ENCODE measurements around the gene NKG7.

The NKG7 gene

DNA sequence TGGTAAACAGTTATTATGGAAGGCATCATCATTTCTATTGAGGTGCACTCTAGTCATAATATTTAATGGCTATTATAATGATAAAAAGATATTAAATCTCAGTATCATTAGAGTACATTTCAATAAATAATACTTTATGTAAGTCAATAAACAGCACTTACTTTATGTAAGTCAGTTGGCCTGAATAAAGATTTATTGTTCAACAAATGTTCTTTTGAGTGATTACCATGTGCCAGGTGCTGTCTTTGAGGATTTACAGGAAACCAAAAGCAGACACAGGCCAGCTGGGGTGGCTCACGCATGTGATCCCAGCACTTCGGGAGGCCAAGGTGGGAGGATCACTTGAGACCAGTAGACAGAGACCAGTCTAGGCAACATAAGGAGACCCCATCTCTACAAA is 5.0 kb upstream of the NKG7 start:
- Histone ChIP-seq H3K27ac (ENCODE audit: low read depth, low read length, poor library complexity, severe bottlenecking) (no peak overlapping the region), H3K4me1 (ENCODE audit: insufficient read depth, low read length, severe bottlenecking) (no peaks in the 10 kb centered on the region), H2AFZ (ENCODE audit: low read length) (no peak overlapping the region), H4K20me1 (ENCODE audit: insufficient read depth, low read length) (no peaks in the 10 kb centered on the region), H3F3A (ENCODE audit: insufficient read depth, low read length) (no peaks in the 10 kb centered on the region), H3K36me3 (ENCODE audit: insufficient read depth, low read length) (no peaks in the 10 kb centered on the region; the same call in 1 of the 2 replicates), H3K79me2 (ENCODE audit: insufficient read depth, low read length) (no peaks in the 10 kb centered on the region), H3K4me3 (ENCODE audit: low read depth, low read length, poor library complexity, severe bottlenecking) (no peak overlapping the region), H3K4me2 (ENCODE audit: low read length) (no peak overlapping the region), H3K9me2 (ENCODE audit: low read depth, low read length) (no peaks in the 10 kb centered on the region), H3K9me3 (ENCODE audit: low read length) (no peaks in the 10 kb centered on the region), H3K27me3 (ENCODE audit: insufficient read depth, low read length) (peaks cover 15% of the 10 kb centered on the region; the same call in 1 of the 2 replicates), H3K9ac (ENCODE audit: low read length) (no peak overlapping the region)
- TF ChIP-seq CTCF (IDR thresholded peaks at IDR 0.05; ENCODE audit: low read length) (no peak), EZH2 (IDR thresholded peaks at IDR 0.05; ENCODE audit: borderline replicate concordance, low read length) (no peak)

DNA sequence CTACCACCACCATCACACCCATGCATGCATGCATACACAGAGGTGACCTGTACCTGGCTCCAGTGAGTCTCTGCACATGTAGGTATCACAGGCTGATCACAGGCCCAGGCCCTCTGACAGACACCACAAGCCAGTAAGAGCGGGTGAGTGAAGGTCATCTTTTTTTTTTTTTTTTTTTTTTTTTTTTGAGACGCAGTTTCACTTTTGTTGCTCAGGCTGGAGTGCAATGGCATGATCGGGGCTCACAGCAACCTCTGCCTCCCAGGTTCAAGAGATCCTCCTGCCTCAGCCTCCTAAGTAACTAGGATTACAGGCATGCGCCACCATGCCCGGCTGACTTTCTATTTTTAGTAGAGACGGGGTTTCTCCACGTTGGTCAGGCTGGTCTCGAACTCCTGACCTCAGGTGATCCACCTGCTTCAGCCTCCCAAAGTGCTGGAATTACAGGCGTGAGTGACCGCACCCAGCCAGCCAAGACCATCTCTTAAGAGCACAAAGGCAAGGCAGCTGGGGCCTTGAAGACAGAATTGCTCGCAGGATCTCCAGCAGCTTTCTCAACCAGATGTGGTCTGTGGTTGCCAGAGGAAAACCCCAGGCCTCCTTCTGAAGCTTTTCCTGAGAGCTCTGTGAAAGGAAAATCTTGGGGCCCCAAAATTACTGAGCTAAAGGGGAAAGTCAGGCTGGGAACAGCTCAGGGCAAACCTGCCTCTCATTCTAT is 3.2 kb upstream of the NKG7 start:
- Histone ChIP-seq H3K4me2 (ENCODE audit: low read length) (no peak overlapping the region), H2AFZ (ENCODE audit: low read length) (no peak overlapping the region)

DNA sequence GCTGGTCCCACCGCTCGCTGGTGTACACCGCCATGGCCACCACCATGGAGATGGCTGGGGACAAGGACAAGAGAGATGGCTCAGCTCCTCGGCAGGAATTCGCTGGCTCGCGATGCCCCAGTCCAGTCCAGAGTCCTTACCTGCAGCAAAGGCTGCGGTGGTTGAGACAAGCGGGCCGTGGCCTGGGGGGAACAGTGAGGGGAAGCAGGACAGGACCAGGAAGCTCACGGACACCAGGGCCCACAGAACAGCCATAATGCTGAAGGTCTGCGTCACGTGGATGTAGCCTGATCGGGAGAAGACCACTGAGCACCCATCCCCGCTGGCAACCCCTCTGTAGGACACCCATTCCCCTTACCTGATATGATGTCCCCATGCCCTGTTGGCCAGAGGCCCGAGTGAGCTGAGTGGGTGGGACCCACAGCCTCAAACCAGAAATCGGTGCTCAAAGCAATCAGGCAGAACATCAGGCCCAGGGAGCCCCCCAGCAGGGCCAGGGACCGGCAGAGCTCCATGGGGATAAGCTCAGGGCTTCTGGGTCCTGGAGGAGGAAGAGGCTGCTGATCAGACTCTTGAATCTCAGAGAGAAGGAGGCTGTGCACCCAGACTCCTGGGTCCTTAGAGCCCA is 319 bp downstream of the NKG7 start:
- Histone ChIP-seq H4K20me1 (ENCODE audit: insufficient read depth, low read length) (no peaks in the 10 kb centered on the region), H3K36me3 (ENCODE audit: insufficient read depth, low read length) (no peaks in the 10 kb centered on the region; the same call in 1 of the 2 replicates), H3K4me3 (ENCODE audit: low read depth, low read length, poor library complexity, severe bottlenecking) (no peak overlapping the region), H3K9ac (ENCODE audit: low read length) (no peak overlapping the region), H3K79me2 (ENCODE audit: insufficient read depth, low read length) (no peaks in the 10 kb centered on the region), H3F3A (ENCODE audit: insufficient read depth, low read length) (no peaks in the 10 kb centered on the region), H3K9me3 (ENCODE audit: low read length) (no peaks in the 10 kb centered on the region), H3K27me3 (ENCODE audit: insufficient read depth, low read length) (peaks cover 9% of the 10 kb centered on the region; the same call in 1 of the 2 replicates), H3K27ac (ENCODE audit: low read depth, low read length, poor library complexity, severe bottlenecking) (no peak overlapping the region), H2AFZ (ENCODE audit: low read length) (no peak overlapping the region), H3K4me1 (ENCODE audit: insufficient read depth, low read length, severe bottlenecking) (peaks cover 8% of the 10 kb centered on the region), H3K4me2 (ENCODE audit: low read length) (no peak overlapping the region), H3K9me2 (ENCODE audit: low read depth, low read length) (no peaks in the 10 kb centered on the region)
- no peak for TF ChIP-seq EZH2 (IDR thresholded peaks at IDR 0.05; ENCODE audit: borderline replicate concordance, low read length)
- TF ChIP-seq CTCF (IDR thresholded peaks at IDR 0.05; ENCODE audit: low read length), result no peak

More for the DNA sequence above, 3.2 kb upstream of the NKG7 start:
- H3K4me1 ChIP-seq (ENCODE audit: insufficient read depth, low read length, severe bottlenecking), result no peaks in the 10 kb centered on the region
- no peaks in the 10 kb centered on the region for H3K79me2 ChIP-seq (ENCODE audit: insufficient read depth, low read length)
- H3F3A ChIP-seq (ENCODE audit: insufficient read depth, low read length), result no peaks in the 10 kb centered on the region
- H3K36me3 ChIP-seq (ENCODE audit: insufficient read depth, low read length), result no peaks in the 10 kb centered on the region; the same call in 1 of the 2 replicates
- peaks cover 9% of the 10 kb centered on the region; the same call in 1 of the 2 replicates for H3K27me3 ChIP-seq (ENCODE audit: insufficient read depth, low read length)
- H3K9me3 ChIP-seq (ENCODE audit: low read length), result no peaks in the 10 kb centered on the region
- no peak overlapping the region for H3K4me3 ChIP-seq (ENCODE audit: low read depth, low read length, poor library complexity, severe bottlenecking)
- TF ChIP-seq CTCF (IDR thresholded peaks at IDR 0.05; ENCODE audit: low read length), result no peak
- TF ChIP-seq EZH2 (IDR thresholded peaks at IDR 0.05; ENCODE audit: borderline replicate concordance, low read length), result no peak
- H4K20me1 ChIP-seq (ENCODE audit: insufficient read depth, low read length), result no peaks in the 10 kb centered on the region
- H3K27ac ChIP-seq (ENCODE audit: low read depth, low read length, poor library complexity, severe bottlenecking), result no peak overlapping the region
- no peaks in the 10 kb centered on the region for H3K9me2 ChIP-seq (ENCODE audit: low read depth, low read length)
- H3K9ac ChIP-seq (ENCODE audit: low read length), result no peak overlapping the region

Data from OCI-LY1 (cell line).